GM12892 (cell line): Measurements from ENCODE around the gene DRGX.
A peak's percentile ranks its signal among the peaks of the same experiment; 100 is the strongest.

Source experiments
- DNase-seq: peaks from one replicate; pipeline ENCODE4 v3.0.0; 2011; ENCODE audit not compliant: insufficient read length
- FAIRE-seq: peaks from 2 replicates; lab custom pipeline; 2011; peaks lifted over from hg19 to GRCh38; lab: Jason Lieb, UNC
- POLR2A ChIP-seq: IDR thresholded peaks from 2 replicates; pipeline ENCODE4 v1.6.1; 2011; ENCODE audit warnings: low read depth, low read length, control low read depth
- POLR2AphosphoS5 ChIP-seq: IDR thresholded peaks from 2 replicates; pipeline ENCODE4 v1.6.1; 2011; ENCODE audit warnings: low read depth, low read length, control low read depth
- TAF1 ChIP-seq: IDR thresholded peaks from 2 replicates; pipeline ENCODE4 v1.6.1; 2011; ENCODE audit warnings: low read depth, mild to moderate bottlenecking, control low read depth, low read length, borderline replicate concordance

Gene DRGX

GRCh38 chr10:49364051-49364450 is 31.8 kb downstream of the DRGX start:
- FAIRE-seq (no peak), DNase-seq (no peak)
- TF ChIP-seq TAF1 (no peak), POLR2AphosphoS5 (no peak), POLR2A (no peak)

GRCh38 chr10:49363309-49364031 is 32.4 kb downstream of the DRGX start:
- FAIRE-seq (no peak), DNase-seq (no peak)
- TF ChIP-seq POLR2AphosphoS5: no peak
- TF ChIP-seq POLR2A: no peak
- TF ChIP-seq TAF1: no peak

DNA sequence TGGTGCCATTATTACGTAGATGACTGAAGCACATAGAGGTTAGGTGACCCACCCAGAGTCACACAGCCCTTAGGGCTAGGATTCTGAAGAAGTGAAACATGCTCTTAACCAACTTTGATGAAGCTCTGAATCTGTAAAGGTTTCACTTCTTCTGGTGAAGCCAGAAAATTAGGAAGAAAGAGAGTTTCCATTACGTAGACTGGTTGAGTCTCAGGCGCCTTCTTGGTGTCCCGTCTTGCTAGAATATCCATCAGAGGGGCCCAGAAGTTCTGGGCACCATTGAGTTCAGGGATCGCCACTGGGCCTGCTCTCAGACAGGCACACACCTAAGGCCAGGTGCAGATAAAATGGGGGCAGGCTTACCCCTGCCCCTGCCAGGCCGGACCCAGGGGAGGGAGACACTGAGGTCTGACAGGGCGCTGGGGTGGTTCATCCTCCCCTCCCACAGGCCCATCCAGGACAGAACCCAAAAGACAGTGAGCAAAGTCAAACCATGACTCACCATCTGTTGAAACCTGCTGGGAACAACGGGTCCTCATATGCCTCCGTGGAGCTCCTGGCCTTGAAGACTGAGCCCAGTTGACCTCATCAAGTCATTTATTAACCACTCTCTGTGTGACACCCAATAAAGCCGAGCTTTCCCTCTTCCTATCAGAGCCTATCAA is 33.2 kb downstream of the DRGX start:
- FAIRE-seq (peak; percentile 84), DNase-seq (no peak)
- TF ChIP-seq POLR2A (no peak), TAF1 (no peak), POLR2AphosphoS5 (no peak)

- no peak for TF ChIP-seq POLR2A
- TF ChIP-seq TAF1: no peak
- no peak for TF ChIP-seq POLR2AphosphoS5
- no peak for FAIRE-seq
These were observed 33.9 kb downstream of the DRGX start for GRCh38 chr10:49361735-49362568.

DNA sequence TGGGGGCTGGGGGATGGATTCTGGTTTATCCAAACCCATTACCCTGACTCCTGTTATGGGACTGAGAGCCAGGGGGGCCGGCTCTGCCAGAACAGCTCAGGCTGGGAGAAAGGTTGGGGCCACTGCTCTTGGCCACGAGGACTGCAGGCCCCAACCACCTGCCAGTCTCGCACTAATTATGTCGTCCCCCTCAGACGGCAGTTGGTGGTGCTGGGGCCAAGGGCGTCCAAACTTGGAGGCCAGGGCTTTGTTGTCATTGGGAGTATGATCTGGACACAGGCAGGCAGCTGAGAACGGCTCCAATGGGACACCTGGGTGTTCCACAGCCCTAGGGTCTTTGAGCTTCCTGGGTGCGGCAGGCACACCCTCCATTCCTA is 34.7 kb downstream of the DRGX start:
- no peak for TF ChIP-seq TAF1

More at GRCh38 chr10:49361735-49362568, 33.9 kb downstream of the DRGX start:
- no peak for DNase-seq

DNA sequence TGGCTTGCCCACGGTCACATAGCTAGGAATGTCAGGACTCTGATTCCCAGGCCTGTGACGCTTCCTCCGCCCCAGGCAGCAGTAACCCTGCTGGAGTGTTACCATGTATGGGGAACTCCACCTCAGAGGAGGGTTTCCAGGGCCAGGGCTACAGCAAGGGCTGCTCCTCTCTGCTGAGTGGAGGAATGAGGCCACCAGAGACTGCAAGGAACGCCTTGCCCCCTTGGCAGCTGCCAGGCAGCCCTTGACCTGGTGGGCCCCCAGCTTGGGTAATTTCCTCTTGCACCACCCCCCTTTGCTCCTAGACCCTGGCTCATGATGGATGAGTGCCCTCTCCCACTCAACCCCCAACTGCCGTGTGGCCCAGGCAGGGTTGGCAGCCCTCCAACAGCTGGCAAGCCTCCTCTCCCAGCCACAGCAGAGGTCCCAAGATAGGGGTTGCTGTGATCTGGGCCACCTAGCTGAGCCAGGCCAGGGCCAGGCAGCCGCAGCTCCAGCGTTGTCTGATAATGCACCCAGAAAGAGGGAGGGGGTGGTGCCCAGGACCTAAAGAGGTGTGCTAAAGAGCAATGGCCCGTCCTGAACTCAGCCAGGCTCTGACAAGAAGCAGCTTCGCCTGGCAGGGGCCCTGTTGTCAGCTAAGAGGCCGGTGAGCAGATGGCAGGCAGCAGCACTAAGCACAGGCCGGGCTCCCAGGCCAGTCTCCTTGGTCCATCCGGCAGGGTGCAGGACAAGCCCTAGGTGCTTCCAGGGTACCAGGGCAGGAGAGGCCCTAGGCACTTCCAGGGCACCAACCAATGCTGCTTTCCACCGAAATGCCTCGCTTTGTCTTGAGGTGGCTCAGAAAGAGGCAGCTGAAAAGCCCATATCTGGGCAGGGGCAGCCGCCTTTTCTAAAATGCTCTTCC is 35.4 kb downstream of the DRGX start:
- no peak for FAIRE-seq
- no peak for DNase-seq
- TF ChIP-seq POLR2A: no peak
- TF ChIP-seq TAF1: no peak
- TF ChIP-seq POLR2AphosphoS5: no peak

More for the DNA sequence above, 34.7 kb downstream of the DRGX start:
- FAIRE-seq: no peak
- DNase-seq: no peak

GRCh38 chr10:49359349-49360270 is 36.3 kb downstream of the DRGX start:
- DNase-seq (no peak), FAIRE-seq (no peak)
- TF ChIP-seq TAF1 (no peak), POLR2AphosphoS5 (no peak), POLR2A (no peak)

GRCh38 chr10:49357910-49358309 is 38.0 kb downstream of the DRGX start:
- no peak for TF ChIP-seq POLR2AphosphoS5
- no peak for TF ChIP-seq POLR2A
- TF ChIP-seq TAF1: no peak
- no peak for FAIRE-seq
- no peak for DNase-seq

- DNase-seq: no peak
- FAIRE-seq: no peak
- TF ChIP-seq POLR2A: no peak
- no peak for TF ChIP-seq TAF1
- no peak for TF ChIP-seq POLR2AphosphoS5
These were observed 38.9 kb downstream of the DRGX start for GRCh38 chr10:49356944-49357343.

DNA sequence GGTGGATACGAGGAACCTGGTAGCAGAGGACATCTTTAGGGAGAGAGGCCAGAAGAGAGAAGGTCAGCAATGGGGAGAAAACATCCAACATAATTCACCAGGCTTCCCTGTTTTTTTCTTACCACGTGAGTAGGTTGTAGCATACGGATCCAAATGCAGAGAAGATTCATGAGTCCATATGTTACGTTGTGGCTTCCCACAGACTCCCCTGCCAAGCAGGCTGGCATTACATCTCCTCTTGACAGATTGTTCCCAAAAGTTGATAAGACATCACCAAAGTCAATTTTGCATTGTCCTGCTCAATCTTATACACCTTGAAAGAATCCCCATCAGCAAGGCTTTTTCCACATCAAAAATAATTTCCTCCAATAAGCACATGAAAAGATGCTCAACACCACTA is 39.7 kb downstream of the DRGX start:
- no peak for FAIRE-seq
- no peak for DNase-seq
- TF ChIP-seq POLR2A (no peak), TAF1 (no peak)
